DND-41 (cell line): ENCODE results near the gene CD79A.

ENCODE experiments used
- ATAC-seq: fragments of 200-7000 bp; cut with Tn5 transposase; 3 replicates; pipeline ENCODE4 v1.9.1; 2021; ENCODE audit warnings: low read depth; ENCODE audit not compliant: insufficient read depth
- DNase-seq: peaks from one replicate; pipeline ENCODE4 v3.0.0-alpha.2; 2020
- H2AFZ ChIP-seq: 2 replicates; pipeline ENCODE4 v1.6.0; 2012; ENCODE audit warnings: low read depth, low read length
- H3K27ac ChIP-seq: 2 replicates; pipeline ENCODE4 v1.5.1; 2012; ENCODE audit warnings: low read length, inconsistent platforms
- H3K27me3 ChIP-seq: fragments of 200-600 bp; sonication (generic); 2 replicates; pipeline ENCODE4 v1.6.0; 2012; ENCODE audit warnings: low read length, mild to moderate bottlenecking, inconsistent platforms; ENCODE audit not compliant: insufficient read depth, poor library complexity
- H3K36me3 ChIP-seq: 2 replicates; pipeline ENCODE4 v1.5.1; 2012; ENCODE audit warnings: low read length, inconsistent platforms; ENCODE audit not compliant: insufficient read depth
- H3K4me1 ChIP-seq: 2 replicates; pipeline ENCODE4 v1.5.1; 2012; ENCODE audit warnings: mild to moderate bottlenecking, low read length; ENCODE audit not compliant: insufficient read depth
- H3K4me2 ChIP-seq: 2 replicates; pipeline ENCODE4 v1.6.0; 2012; ENCODE audit warnings: mild to moderate bottlenecking, moderate library complexity, low read length, inconsistent platforms; ENCODE audit not compliant: insufficient read depth
- H3K4me3 ChIP-seq, 2 experiments: fragments of 200-600 bp in 1 of 2; shearing (Covaris generic) in 1 of 2; 2 replicates each; pipeline ENCODE4 v1.5.1; 2012 to 2016; ENCODE audit warnings: inconsistent platforms in 2 of 2, low read length in 2 of 2, mild to moderate bottlenecking in 2 of 2, low read depth in 1 of 2, moderate library complexity in 1 of 2
- H3K79me2 ChIP-seq: 2 replicates; pipeline ENCODE4 v1.6.0; 2012; ENCODE audit warnings: low read length, inconsistent platforms; ENCODE audit not compliant: insufficient read depth
- H3K9ac ChIP-seq: 2 replicates; pipeline ENCODE4 v1.6.0; 2012; ENCODE audit warnings: low read depth, mild to moderate bottlenecking, inconsistent platforms, low read length, moderate library complexity
- H3K9me3 ChIP-seq: 2 replicates; pipeline ENCODE4 v1.5.1; 2012; ENCODE audit warnings: low read length, moderate library complexity, mild to moderate bottlenecking, inconsistent platforms; ENCODE audit not compliant: insufficient read depth, severe bottlenecking
- H4K20me1 ChIP-seq: 2 replicates; pipeline ENCODE4 v1.6.0; 2012; ENCODE audit warnings: low read length; ENCODE audit not compliant: insufficient read depth
- CTCF ChIP-seq: IDR thresholded peaks from 2 replicates; pipeline ENCODE4 v1.5.1; 2012; ENCODE audit warnings: borderline replicate concordance, low read length, moderate library complexity, mild to moderate bottlenecking; ENCODE audit not compliant: poor library complexity, severe bottlenecking; ENCODE audit errors: extremely low read depth
- EZH2 ChIP-seq: IDR thresholded peaks from 3 replicates; pipeline ENCODE4 v1.6.1; 2012; ENCODE audit warnings: borderline replicate concordance, low read depth, mild to moderate bottlenecking, moderate library complexity, low read length, inconsistent platforms; ENCODE audit not compliant: severe bottlenecking

Gene CD79A

DNA sequence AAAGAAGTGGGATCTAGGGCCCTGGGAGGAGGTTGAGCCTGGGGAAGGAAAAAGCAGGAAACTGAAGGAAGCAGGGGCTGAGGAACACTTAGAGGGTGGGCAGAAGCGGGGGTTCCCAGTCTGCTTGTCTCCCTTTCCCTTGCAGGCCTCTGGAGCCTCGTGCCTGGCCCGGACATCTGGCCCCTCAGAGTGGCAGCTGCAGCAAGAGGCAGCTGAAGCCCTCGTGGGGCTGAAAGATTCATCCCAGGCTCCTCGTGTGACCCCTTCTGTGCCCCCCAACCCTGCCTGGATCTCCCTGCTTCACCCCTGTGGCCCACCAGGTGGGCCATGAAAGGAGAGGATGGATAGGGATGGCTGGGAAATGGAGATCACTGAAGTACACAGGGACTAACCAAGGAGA, 26.7 kb upstream of the CD79A start:
- ATAC-seq, result no peak
- Histone ChIP-seq H3K9me3 (no peaks in the 10 kb centered on the region), H2AFZ (no peak overlapping the region), H3K4me1 (no peaks in the 10 kb centered on the region), H3K36me3 (no peaks in the 10 kb centered on the region), H3K27ac (no peak overlapping the region), H3K9ac (no peak overlapping the region), H3K4me3 (no peak overlapping the region), H3K27me3 (peaks cover 47% of the 10 kb centered on the region), H4K20me1 (no peaks in the 10 kb centered on the region), H3K79me2 (no peaks in the 10 kb centered on the region), H3K4me2 (no peak overlapping the region)
- no peak for DNase-seq
- no peak for TF ChIP-seq EZH2
- no peak for TF ChIP-seq CTCF

GRCh38 chr19:41851456-41851855, 25.6 kb upstream of the CD79A start:
- DNase-seq (no peak), ATAC-seq (no peak)
- Histone ChIP-seq H3K36me3 (no peaks in the 10 kb centered on the region), H3K9ac (no peak overlapping the region), H4K20me1 (no peaks in the 10 kb centered on the region), H3K27me3 (peaks cover 47% of the 10 kb centered on the region), H3K9me3 (no peaks in the 10 kb centered on the region), H3K4me2 (no peak overlapping the region), H3K4me1 (no peaks in the 10 kb centered on the region), H2AFZ (no peak overlapping the region), H3K4me3 (no peak overlapping the region), H3K27ac (no peak overlapping the region), H3K79me2 (no peaks in the 10 kb centered on the region)
- no peak for TF ChIP-seq CTCF
- TF ChIP-seq EZH2, result no peak

DNA sequence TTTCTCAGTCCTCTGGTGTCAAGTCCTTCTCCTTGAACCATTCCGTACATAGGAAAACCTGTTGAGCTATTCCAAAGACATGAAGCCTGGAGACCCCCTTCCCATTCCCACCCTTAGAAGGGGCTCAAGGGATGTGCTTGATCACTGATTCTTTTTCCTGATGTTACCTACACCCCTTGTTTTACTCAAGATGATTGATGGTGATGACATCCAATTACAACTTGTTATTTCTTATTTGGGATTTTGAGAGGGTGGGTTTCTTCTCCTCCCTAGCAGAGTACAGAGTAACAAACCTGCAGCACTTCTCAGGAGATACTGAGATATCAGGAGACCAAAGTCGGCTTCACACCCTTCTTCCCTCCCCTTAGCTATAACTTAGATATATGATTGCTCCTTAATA, 23.7 kb upstream of the CD79A start:
- Histone ChIP-seq H4K20me1 (no peaks in the 10 kb centered on the region), H3K36me3 (no peaks in the 10 kb centered on the region), H3K79me2 (no peaks in the 10 kb centered on the region), H3K9ac (no peak overlapping the region), H3K4me1 (no peaks in the 10 kb centered on the region), H3K9me3 (no peaks in the 10 kb centered on the region), H3K4me2 (no peak overlapping the region), H3K27me3 (peaks cover 44% of the 10 kb centered on the region), H3K4me3 (no peak overlapping the region), H2AFZ (no peak overlapping the region), H3K27ac (no peak overlapping the region)
- DNase-seq, result no peak
- TF ChIP-seq EZH2, result no peak
- no peak for TF ChIP-seq CTCF
- ATAC-seq, result no peak

GRCh38 chr19:41853768-41854167, 23.3 kb upstream of the CD79A start:
- no peak for DNase-seq
- no peaks in the 10 kb centered on the region for H4K20me1 ChIP-seq
- H3K27me3 ChIP-seq, result peaks cover 44% of the 10 kb centered on the region
- no peak overlapping the region for H3K4me3 ChIP-seq
- TF ChIP-seq CTCF (no peak), EZH2 (no peak)
- no peak overlapping the region for H3K27ac ChIP-seq
- H3K9ac ChIP-seq, result no peak overlapping the region
- H3K36me3 ChIP-seq, result no peaks in the 10 kb centered on the region
- H3K79me2 ChIP-seq, result no peaks in the 10 kb centered on the region
- no peak for ATAC-seq
- no peaks in the 10 kb centered on the region for H3K9me3 ChIP-seq
- H3K4me1 ChIP-seq, result peaks cover 1% of the 10 kb centered on the region
- no peak overlapping the region for H2AFZ ChIP-seq
- H3K4me2 ChIP-seq, result no peak overlapping the region
